HepG2 (cell line): Measurements from ENCODE around the gene LRRC28. TPM values are rescaled to one million over a fixed set of nuclear protein-coding genes. Genes with fewer than 3 reads are reported as not detected.

ENCODE experiments used
- ATAC-seq: fragments of 200-7000 bp; cut with Tn5 transposase; 3 replicates; pipeline ENCODE4 v1.9.1; 2020; ENCODE audit warnings: mild to moderate bottlenecking, moderate library complexity
- BruUV-seq: library from RNA; stranded (reverse); fragments of 400-500 nt; replicated peaks from 2 replicates; lab custom pipeline; 2021; lab: Mats Ljungman, UMichigan
- CTCF ChIA-PET: fragments of 300-600 bp; formaldehyde crosslinking; extraction: SDS; loops from one replicate; lab custom pipeline; 2021; ENCODE audit warnings: low total read pairs, inconsistent platforms, low intra/inter-chr PET ratio; lab: Yijun Ruan, JAX
- POLR2A ChIA-PET: fragments of 350-600 bp; sonication (Branson Sonifier 250); formaldehyde crosslinking; loops from one replicate; lab custom pipeline; 2020; ENCODE audit warnings: antibody characterized with exemption, inconsistent platforms; lab: Yijun Ruan, JAX
- DNase-seq: peaks from one replicate; pipeline ENCODE4 v3.0.0-alpha.2; 2015; ENCODE audit warnings: low spot score
- FAIRE-seq: peaks from 3 replicates; lab custom pipeline; 2011; peaks lifted over from hg19 to GRCh38; lab: Jason Lieb, UNC
- H2AFZ ChIP-seq: one replicate; pipeline ENCODE4 v1.6.1; 2011; ENCODE audit warnings: low read length, inconsistent platforms
- H3K27ac ChIP-seq: fragments of 300-600 bp; 3 replicates; pipeline ENCODE4 v1.8.0; 2011; ENCODE audit warnings: mixed run types, mild to moderate bottlenecking, mixed read lengths, low read length, inconsistent platforms; ENCODE audit not compliant: insufficient read depth; ENCODE audit errors: extremely low read length
- H3K27me3 ChIP-seq, 2 experiments: fragments of 200-600 bp in 1 of 2; 2 replicates in 1 of 2; 3 replicates in 1 of 2; pipeline versions ENCODE4 v1.6.0 to v1.8.0; 2011; ENCODE audit warnings: low read length in 2 of 2, mild to moderate bottlenecking in 2 of 2, moderate library complexity in 2 of 2, inconsistent platforms in 1 of 2; ENCODE audit not compliant: insufficient read depth in 2 of 2, control insufficient read depth in 1 of 2
- H3K36me3 ChIP-seq, 2 experiments: fragments of 200-600 bp in 1 of 2; replicated peaks in 1 of 2; 2 replicates in 1 of 2; 3 replicates in 1 of 2; pipeline versions ENCODE4 v1.5.1 to v1.8.0; 2011; ENCODE audit warnings: low read length in 2 of 2, inconsistent platforms in 1 of 2; ENCODE audit not compliant: insufficient read depth in 2 of 2, control insufficient read depth in 1 of 2
- H3K4me1 ChIP-seq: 2 replicates; pipeline ENCODE4 v1.5.1; 2012; ENCODE audit warnings: low read length, inconsistent platforms; ENCODE audit not compliant: insufficient read depth
- H3K4me2 ChIP-seq: 2 replicates; pipeline ENCODE4 v1.6.0; 2011; ENCODE audit warnings: low read depth, low read length, inconsistent platforms
- H3K4me3 ChIP-seq, 3 experiments: fragments of 200-600 bp in 1 of 3; sonication (generic), shearing (Covaris generic) in 1 of 3; replicated peaks in 1 of 3; 2 replicates each; pipeline ENCODE4 v1.5.1; 2011 to 2016; ENCODE audit warnings: low read length in 3 of 3, inconsistent platforms in 2 of 3, low read depth in 2 of 3, mild to moderate bottlenecking in 2 of 3, control low read depth in 1 of 3, mixed read lengths in 1 of 3; ENCODE audit not compliant: insufficient read depth in 1 of 3
- H3K79me2 ChIP-seq: one replicate; pipeline ENCODE4 v1.6.1; 2011; ENCODE audit warnings: low read length, inconsistent platforms; ENCODE audit not compliant: insufficient read depth
- H3K9ac ChIP-seq: 2 replicates; pipeline ENCODE4 v1.6.0; 2011; ENCODE audit warnings: mild to moderate bottlenecking, low read depth, low read length, inconsistent platforms; ENCODE audit not compliant: insufficient read depth
- H3K9me3 ChIP-seq: 2 replicates; pipeline ENCODE4 v1.5.1; 2012; ENCODE audit warnings: mild to moderate bottlenecking, low read length
- H4K20me1 ChIP-seq: 2 replicates; pipeline ENCODE4 v1.6.0; 2011; ENCODE audit warnings: inconsistent platforms, mild to moderate bottlenecking, low read length, moderate library complexity; ENCODE audit not compliant: insufficient read depth
- CENPT ChIP-seq: sonication (generic); formaldehyde crosslinking; IDR thresholded peaks from 2 replicates; pipeline ENCODE4 v1.8.0; 2022; ENCODE audit warnings: low read depth, mild to moderate bottlenecking, moderate library complexity, missing genetic modification reagents
- CENPX ChIP-seq: sonication (generic); formaldehyde crosslinking; IDR thresholded peaks from 2 replicates; pipeline ENCODE4 v1.9.0; 2021; ENCODE audit warnings: mild to moderate bottlenecking, missing genetic modification reagents, moderate library complexity
- ELF3 ChIP-seq: IDR thresholded peaks from 2 replicates; pipeline ENCODE4 v1.6.1; 2016; ENCODE audit warnings: missing genetic modification reagents, missing compliant biosample characterization
- ETV6 ChIP-seq: sonication (generic); formaldehyde crosslinking; conservative IDR thresholded peaks from 2 replicates; pipeline ENCODE4 v1.4.0; 2020; ENCODE audit warnings: missing genetic modification reagents
- MAFK ChIP-seq, 2 experiments: IDR thresholded peaks in 1 of 2; conservative IDR thresholded peaks in 1 of 2; 2 replicates each; pipeline ENCODE4 v1.6.1; 2011; ENCODE audit warnings: improper control_type of control experiment in 2 of 2, low read length in 2 of 2
- PHB2 ChIP-seq: fragments of 450-650 bp; IDR thresholded peaks from 2 replicates; pipeline ENCODE4 v1.6.1; 2018; ENCODE audit not compliant: partially characterized antibody
- SNRNP70 ChIP-seq: fragments of 200-400 bp; formaldehyde crosslinking; IDR thresholded peaks from 2 replicates; pipeline ENCODE4 v1.6.1; 2017; ENCODE audit warnings: mild to moderate bottlenecking, low read depth, low read length, moderate library complexity
- TARDBP ChIP-seq: sonication (generic); formaldehyde crosslinking; IDR thresholded peaks from 2 replicates; pipeline ENCODE4 v1.8.0; 2022; ENCODE audit warnings: mild to moderate bottlenecking, missing genetic modification reagents
- ZFAT ChIP-seq: sonication (generic); formaldehyde crosslinking; conservative IDR thresholded peaks from 2 replicates; pipeline ENCODE4 v1.8.1; 2023; ENCODE audit warnings: missing genetic modification reagents, inconsistent platforms
- ZMYM2 ChIP-seq: sonication (generic); formaldehyde crosslinking; IDR thresholded peaks from 2 replicates; pipeline ENCODE4 v1.8.0; 2022; ENCODE audit warnings: mild to moderate bottlenecking, missing genetic modification reagents
- ZNF761 ChIP-seq: sonication (generic); formaldehyde crosslinking; conservative IDR thresholded peaks from 2 replicates; pipeline ENCODE4 v1.4.0; 2020; ENCODE audit warnings: mild to moderate bottlenecking, missing genetic modification reagents
- WGBS: methylation state at CpG from one replicate; pipeline ENCODE4 v1.1.6; 2017; ENCODE audit warnings: low lambda C conversion rate; 5-methylcytosine and 5-hydroxymethylcytosine counted together
- in situ Hi-C: cut with HindIII; loops from 2 replicates; pipeline ENCODE4 v1.10.0; 2017; ENCODE audit warnings: low pct_unique_long_range_greater_than_20kb; ENCODE audit not compliant: extremely low pct_ligation_motif_present
- intact Hi-C: fragments of 100-400 bp; cut with micrococcal nuclease; formaldehyde crosslinking; loops from one replicate; pipeline ENCODE4 v1.10.0; 2022; ENCODE audit not compliant: unreplicated experiment
- polyA plus RNA-seq, 8 experiments: library from polyadenylated mRNA; depleted of rRNA in 3 of 8; stranded (reverse) in 7 of 8; unstranded in 1 of 8; fragments of >200 nt; fragmentation: Illumina TruSeq in 4 of 8; extraction: Trizol in 4 of 8; gene quantifications; 2 replicates each; pipeline versions ENCODE4 v1.2.1 to v1.2.3, GENCODE V29; 2011 to 2016; ENCODE audit warnings: low read depth in 4 of 8, missing spikeins in 1 of 8, mixed read lengths in 1 of 8; ENCODE audit not compliant: insufficient read depth in 1 of 8
- total RNA-seq, 5 experiments: library from RNA; depleted of rRNA; stranded (reverse); fragments of >200 nt; fragmentation: Illumina TruSeq; extraction: Trizol; gene quantifications; 2 replicates each; pipeline ENCODE4 v1.2.3, GENCODE V29; 2016; ENCODE audit warnings: low read depth in 1 of 5
- TF ChIP-seq, protein P1 (sequence below): IDR thresholded peaks from 2 replicates; pipeline ENCODE4 v1.6.1; 2016

The LRRC28 gene
- total and polyA plus RNA-seq, 2 of the 13 experiments (the other 11 are each of a cell fraction or from before 2014, with no cell fraction given): 17.5 to 21.3 TPM

DNA sequence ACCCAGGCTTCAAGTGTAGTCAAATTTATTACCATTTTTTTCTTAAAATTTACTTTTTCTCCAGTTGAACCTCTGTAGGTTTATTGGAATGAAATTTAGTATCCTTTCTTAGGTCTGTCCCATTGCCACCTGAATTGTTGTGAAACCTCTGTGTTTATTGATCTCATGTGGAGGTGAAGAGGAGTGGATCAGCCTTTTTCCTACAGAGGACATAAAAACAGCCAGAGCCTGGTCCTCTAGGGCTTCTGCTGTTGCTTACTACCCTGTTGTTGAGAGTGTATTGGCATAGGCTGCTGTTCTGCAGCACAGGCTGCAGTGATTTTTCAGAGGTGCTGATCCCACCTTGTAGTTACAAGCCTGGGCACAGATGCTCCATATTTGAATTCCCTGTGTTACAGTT is 44.6 kb downstream of the LRRC28 start:
- H4K20me1 ChIP-seq: no peaks in the 10 kb centered on the region
- no peak overlapping the region for H3K4me3 ChIP-seq
- intact Hi-C loops (no loop called here), in situ Hi-C loops (no loop called here)
- H3K9ac ChIP-seq: no peak overlapping the region
- H2AFZ ChIP-seq: no peak overlapping the region
- ChIA-PET POLR2A (no interaction called here), CTCF (no interaction called here)
- no peaks in the 10 kb centered on the region for H3K9me3 ChIP-seq
- H3K27me3 ChIP-seq: no peaks in the 10 kb centered on the region; a peak in 1 of 5 replicates
- no peak for FAIRE-seq
- no peak overlapping the region for H3K4me2 ChIP-seq
- no peak overlapping the region for H3K27ac ChIP-seq
- DNase-seq: no peak
- no peak for TF ChIP-seq ZFAT (CRISPR knock-in tag)
- no peak for TF ChIP-seq CENPX (CRISPR knock-in tag)
- no peak for TF ChIP-seq ETV6 (CRISPR knock-in tag)
- TF ChIP-seq ELF3: no peak
- TF ChIP-seq ZNF761 (CRISPR knock-in tag): no peak
- TF ChIP-seq PHB2: no peak
- no peak for TF ChIP-seq ZMYM2 (CRISPR knock-in tag)
- TF ChIP-seq, protein P1, sequence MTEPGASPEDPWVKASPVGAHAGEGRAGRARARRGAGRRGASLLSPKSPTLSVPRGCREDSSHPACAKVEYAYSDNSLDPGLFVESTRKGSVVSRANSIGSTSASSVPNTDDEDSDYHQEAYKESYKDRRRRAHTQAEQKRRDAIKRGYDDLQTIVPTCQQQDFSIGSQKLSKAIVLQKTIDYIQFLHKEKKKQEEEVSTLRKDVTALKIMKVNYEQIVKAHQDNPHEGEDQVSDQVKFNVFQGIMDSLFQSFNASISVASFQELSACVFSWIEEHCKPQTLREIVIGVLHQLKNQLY (CRISPR knock-in tag): no peak
- no peak for TF ChIP-seq SNRNP70
- TF ChIP-seq CENPT (CRISPR knock-in tag): no peak
- no TSS peak for BruUV-seq
- no peaks in the 10 kb centered on the region; a peak in 2 of 5 replicates for H3K36me3 ChIP-seq
- H3K79me2 ChIP-seq: no peaks in the 10 kb centered on the region
- peaks cover 19% of the 10 kb centered on the region for H3K4me1 ChIP-seq
- no peak for ATAC-seq

DNA sequence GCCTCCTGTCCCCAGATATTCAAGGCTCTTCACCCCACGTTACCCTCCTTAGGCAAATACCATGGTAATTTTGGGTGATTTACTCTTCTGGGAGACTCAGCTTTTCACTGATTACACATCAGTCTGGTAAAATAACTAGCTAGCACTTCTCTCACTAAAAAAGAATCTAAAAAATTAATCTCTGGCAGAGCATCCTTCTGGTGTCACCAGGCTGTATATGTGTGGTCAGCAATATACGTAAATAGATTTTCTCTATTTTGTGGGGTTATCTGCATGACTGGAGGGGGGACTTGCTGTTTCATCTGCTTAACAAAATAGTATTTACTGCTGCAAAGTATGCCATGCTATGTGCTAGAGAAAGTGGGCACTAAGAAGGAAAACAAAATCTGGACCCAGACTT is 45.1 kb downstream of the LRRC28 start:
- TF ChIP-seq MAFK (conservative IDR thresholded peaks at IDR 0.05 in 1 of 2, IDR thresholded peaks at IDR 0.05 in 1 of 2; ENCODE audit: low read length in 2 of 2) (peak; percentile 14 to 29; a peak in 1 of 4 replicates), TARDBP (no peak)
- intact Hi-C loops (no loop called here), in situ Hi-C loops (no loop called here)
- H3K4me3 ChIP-seq: no peak overlapping the region
- H2AFZ ChIP-seq: no peak overlapping the region
- FAIRE-seq (no peak), DNase-seq (no peak), ATAC-seq (no peak)
- H3K9ac ChIP-seq: no peak overlapping the region
- no peak overlapping the region for H3K4me2 ChIP-seq
- 100% methylated on average over 2 of the region's 2 CpGs for WGBS
- no peaks in the 10 kb centered on the region; a peak in 1 of 5 replicates for H3K27me3 ChIP-seq
- no peaks in the 10 kb centered on the region for H3K79me2 ChIP-seq
- no peak overlapping the region for H3K27ac ChIP-seq
- H3K4me1 ChIP-seq: peaks cover 19% of the 10 kb centered on the region
- H4K20me1 ChIP-seq: no peaks in the 10 kb centered on the region
- POLR2A ChIA-PET: no interaction called here
- CTCF ChIA-PET: no interaction called here
- BruUV-seq: no TSS peak
- no peaks in the 10 kb centered on the region for H3K9me3 ChIP-seq
- H3K36me3 ChIP-seq: no peaks in the 10 kb centered on the region; a peak in 2 of 5 replicates
